H1 (cell line): ENCODE results near the gene CERT1. TPM values are rescaled to one million over a fixed set of nuclear protein-coding genes. Genes with fewer than 3 reads are reported as not detected.

ENCODE experiments used
- CTCF ChIA-PET: fragments of 300-600 bp; sonication (Branson Sonifier 250); formaldehyde crosslinking; loops from one replicate; lab custom pipeline; 2021; ENCODE audit not compliant: partially characterized antibody; lab: Charles Lee
- POLR2A ChIA-PET: fragments of 300-600 bp; sonication (Branson Sonifier 250); formaldehyde crosslinking; loops from one replicate; lab custom pipeline; 2021; ENCODE audit warnings: inconsistent platforms; ENCODE audit not compliant: partially characterized antibody; lab: Charles Lee
- DNase-seq, 2 experiments: peaks; one replicate each; pipeline versions ENCODE4 v3.0.0 to v3.0.0-alpha.2; 2010 to 2022; ENCODE audit warnings: low spot score in 2 of 2, low read depth in 1 of 2, mixed read lengths in 1 of 2
- FAIRE-seq: peaks from 2 replicates; lab custom pipeline; 2011; peaks lifted over from hg19 to GRCh38; lab: Jason Lieb, UNC
- H2AFZ ChIP-seq: 2 replicates; pipeline ENCODE4 v1.8.1; 2012; ENCODE audit warnings: low read length, inconsistent platforms
- H2AK5ac ChIP-seq: 2 replicates; pipeline ENCODE4 v1.6.1; 2013; ENCODE audit warnings: low read depth, low read length
- H2BK120ac ChIP-seq: replicated peaks from 2 replicates; pipeline ENCODE3; 2013; ENCODE audit warnings: low read depth, low read length, inconsistent platforms
- H2BK12ac ChIP-seq: 2 replicates; pipeline ENCODE4 v1.6.1; 2013; ENCODE audit warnings: low read depth, low read length
- H2BK15ac ChIP-seq: 2 replicates; pipeline ENCODE4 v1.6.1; 2013; ENCODE audit warnings: low read length
- H2BK20ac ChIP-seq: 2 replicates; pipeline ENCODE4 v1.6.1; 2013; ENCODE audit warnings: low read length
- H2BK5ac ChIP-seq: 2 replicates; pipeline ENCODE4 v1.6.1; 2013; ENCODE audit warnings: low read depth, low read length
- H3K14ac ChIP-seq: 2 replicates; pipeline ENCODE4 v1.6.1; 2013; ENCODE audit warnings: inconsistent platforms; ENCODE audit not compliant: insufficient read length
- H3K18ac ChIP-seq: 2 replicates; pipeline ENCODE4 v1.6.1; 2013; ENCODE audit warnings: low read length; ENCODE audit errors: extremely low read depth
- H3K23ac ChIP-seq: 2 replicates; pipeline ENCODE4 v1.6.1; 2013; ENCODE audit warnings: inconsistent platforms; ENCODE audit not compliant: insufficient read length
- H3K23me2 ChIP-seq: 2 replicates; pipeline ENCODE4 v1.6.1; 2013; ENCODE audit warnings: low read depth, low read length
- H3K27ac ChIP-seq: 2 replicates; pipeline ENCODE4 v1.6.1; 2011; ENCODE audit warnings: low read depth, low read length, inconsistent platforms
- H3K27me3 ChIP-seq, 4 experiments: replicated peaks in 1 of 4; 1 replicate in 1 of 4; 2 replicates in 3 of 4; pipeline versions ENCODE4 v1.6.1 to v1.8.1; 2011 to 2013; ENCODE audit warnings: low read length in 3 of 4, mild to moderate bottlenecking in 3 of 4, inconsistent platforms in 2 of 4, mixed read lengths in 2 of 4, moderate library complexity in 1 of 4; ENCODE audit not compliant: control insufficient read depth in 3 of 4, insufficient read depth in 3 of 4; ENCODE audit errors: extremely low read depth in 1 of 4
- H3K36me3 ChIP-seq, 4 experiments: 2 replicates each; pipeline versions ENCODE4 v1.6.1 to v1.8.1; 2011 to 2013; ENCODE audit warnings: mild to moderate bottlenecking in 4 of 4, low read length in 3 of 4, moderate library complexity in 2 of 4, control low read depth in 1 of 4, inconsistent platforms in 1 of 4; ENCODE audit not compliant: insufficient read depth in 4 of 4, control insufficient read depth in 2 of 4
- H3K4ac ChIP-seq: replicated peaks from 2 replicates; pipeline ENCODE3; 2013; ENCODE audit warnings: low read length, low read depth, mixed read lengths, inconsistent platforms; ENCODE audit not compliant: insufficient read length
- H3K4me1 ChIP-seq, 4 experiments: replicated peaks in 1 of 4; 1 replicate in 1 of 4; 2 replicates in 3 of 4; pipeline versions ENCODE4 v1.6.1 to v1.8.1; 2011 to 2013; ENCODE audit warnings: low read length in 3 of 4, inconsistent platforms in 2 of 4, mixed read lengths in 1 of 4; ENCODE audit not compliant: insufficient read depth in 4 of 4, control insufficient read depth in 3 of 4
- H3K4me2 ChIP-seq, 2 experiments: 2 replicates each; pipeline versions ENCODE4 v1.6.1 to v1.8.1; 2011 to 2013; ENCODE audit warnings: low read depth in 2 of 2, low read length in 2 of 2, control low read depth in 1 of 2, inconsistent platforms in 1 of 2, mild to moderate bottlenecking in 1 of 2; ENCODE audit not compliant: insufficient read depth in 1 of 2
- H3K4me3 ChIP-seq, 4 experiments: fragments of 200-600, 300-600 bp in 1 of 4; sonication (generic), shearing (Covaris generic), sonication (Bioruptor Twin) in 1 of 4; 2 replicates each; pipeline versions ENCODE4 v1.5.1 to v1.8.1; 2011 to 2016; ENCODE audit warnings: low read length in 4 of 4, low read depth in 3 of 4, control low read depth in 2 of 4, inconsistent platforms in 2 of 4, mild to moderate bottlenecking in 2 of 4, mixed read lengths in 1 of 4, moderate library complexity in 1 of 4; ENCODE audit not compliant: insufficient read depth in 2 of 4; ENCODE audit errors: extremely low read depth in 1 of 4
- H3K56ac ChIP-seq: replicated peaks from 2 replicates; pipeline ENCODE3; 2013; ENCODE audit warnings: low read depth, mild to moderate bottlenecking, mixed read lengths, low read length, inconsistent platforms; ENCODE audit not compliant: insufficient read length
- H3K79me1 ChIP-seq: 2 replicates; pipeline ENCODE4 v1.6.1; 2013; ENCODE audit warnings: low read depth, low read length, control low read depth
- H3K79me2 ChIP-seq, 2 experiments: 2 replicates each; pipeline versions ENCODE4 v1.6.1 to v1.8.1; 2012 to 2013; ENCODE audit warnings: low read length in 2 of 2, mild to moderate bottlenecking in 2 of 2, inconsistent platforms in 1 of 2; ENCODE audit not compliant: insufficient read depth in 2 of 2, control insufficient read depth in 1 of 2
- H3K9ac ChIP-seq, 4 experiments: replicated peaks in 1 of 4; 1 replicate in 1 of 4; 2 replicates in 3 of 4; pipeline versions ENCODE4 v1.6.1 to v1.8.1; 2011 to 2013; ENCODE audit warnings: low read depth in 3 of 4, low read length in 3 of 4, control low read depth in 2 of 4, mild to moderate bottlenecking in 2 of 4, moderate library complexity in 2 of 4, inconsistent platforms in 1 of 4; ENCODE audit errors: extremely low read depth in 1 of 4
- H3K9me3 ChIP-seq, 2 experiments: 2 replicates each; pipeline versions ENCODE4 v1.6.1 to v1.8.1; 2012 to 2013; ENCODE audit warnings: mild to moderate bottlenecking in 2 of 2, moderate library complexity in 2 of 2, control low read depth in 1 of 2, inconsistent platforms in 1 of 2, low read depth in 1 of 2, low read length in 1 of 2, mixed read lengths in 1 of 2; ENCODE audit not compliant: insufficient read depth in 2 of 2
- H4K20me1 ChIP-seq, 2 experiments: replicated peaks in 1 of 2; 2 replicates each; pipeline versions ENCODE3 to v1.8.1; 2011 to 2013; ENCODE audit warnings: inconsistent platforms in 2 of 2, low read length in 2 of 2, mild to moderate bottlenecking in 1 of 2; ENCODE audit not compliant: insufficient read depth in 2 of 2, control insufficient read depth in 1 of 2
- H4K5ac ChIP-seq: 2 replicates; pipeline ENCODE4 v1.6.1; 2013; ENCODE audit warnings: low read length, low read depth, mixed read lengths, inconsistent platforms; ENCODE audit not compliant: insufficient read length
- H4K8ac ChIP-seq: 2 replicates; pipeline ENCODE4 v1.8.0; 2013; ENCODE audit warnings: mild to moderate bottlenecking, moderate library complexity, low read length, inconsistent platforms; ENCODE audit not compliant: insufficient read depth; ENCODE audit errors: extremely low read depth
- H4K91ac ChIP-seq: replicated peaks from 2 replicates; pipeline ENCODE3; 2013; ENCODE audit warnings: low read length, mixed read lengths, inconsistent platforms; ENCODE audit not compliant: insufficient read length
- BACH1 ChIP-seq: IDR thresholded peaks from 2 replicates; pipeline ENCODE4 v1.6.1; 2012; ENCODE audit warnings: low read length, improper control_type of control experiment
- CEBPB ChIP-seq: IDR thresholded peaks from 2 replicates; pipeline ENCODE4 v1.6.1; 2012; ENCODE audit warnings: low read depth, low read length
- EZH2 ChIP-seq: fragments of 200-600 bp; sonication (generic); IDR thresholded peaks from 2 replicates; pipeline ENCODE4 v1.7.1; 2012; ENCODE audit warnings: low read depth, mild to moderate bottlenecking, moderate library complexity, low read length, inconsistent platforms; ENCODE audit not compliant: severe bottlenecking
- RAD21 ChIP-seq, 2 experiments: IDR thresholded peaks in 1 of 2; conservative IDR thresholded peaks in 1 of 2; 2 replicates each; pipeline ENCODE4 v1.6.1; 2011; ENCODE audit warnings: low read depth in 2 of 2, low read length in 2 of 2, improper control_type of control experiment in 1 of 2, inconsistent platforms in 1 of 2, mild to moderate bottlenecking in 1 of 2, moderate library complexity in 1 of 2
- RFX5 ChIP-seq: IDR thresholded peaks from 2 replicates; pipeline ENCODE4 v1.6.1; 2011; ENCODE audit warnings: low read depth, low read length, improper control_type of control experiment, borderline replicate concordance
- RNF2 ChIP-seq: fragments of 200-900, 300-1000 bp; sonication (generic); IDR thresholded peaks from 2 replicates; pipeline ENCODE4 v1.7.1; 2016; ENCODE audit warnings: borderline replicate concordance, low read depth, mild to moderate bottlenecking, antibody characterized with exemption, low read length; ENCODE audit not compliant: poor library complexity, severe bottlenecking; ENCODE audit errors: missing control alignments
- SAP30 ChIP-seq: fragments of 300-600 bp; sonication (generic); IDR thresholded peaks from 2 replicates; pipeline ENCODE4 v1.7.1; 2012; ENCODE audit warnings: low read length, moderate library complexity, mild to moderate bottlenecking, inconsistent platforms; ENCODE audit not compliant: insufficient read depth, insufficient replicate concordance
- SIN3A ChIP-seq, 2 experiments: IDR thresholded peaks in 1 of 2; conservative IDR thresholded peaks in 1 of 2; 2 replicates each; pipeline ENCODE4 v1.6.1; 2011 to 2012; ENCODE audit warnings: low read length in 2 of 2, improper control_type of control experiment in 1 of 2, low read depth in 1 of 2, mild to moderate bottlenecking in 1 of 2
- SIX5 ChIP-seq: IDR thresholded peaks from 2 replicates; pipeline ENCODE4 v1.6.1; 2011; ENCODE audit warnings: mild to moderate bottlenecking, low read depth, low read length
- SP2 ChIP-seq: IDR thresholded peaks from 2 replicates; pipeline ENCODE4 v1.6.1; 2012; ENCODE audit warnings: mild to moderate bottlenecking, low read length, inconsistent platforms
- TAF7 ChIP-seq: optimal IDR thresholded peaks from 2 replicates; pipeline ENCODE3; 2011; ENCODE audit warnings: low read depth, mild to moderate bottlenecking, inconsistent platforms, low read length, moderate library complexity, borderline replicate concordance
- TBP ChIP-seq: IDR thresholded peaks from 2 replicates; pipeline ENCODE4 v1.6.1; 2011; ENCODE audit warnings: low read depth, low read length, improper control_type of control experiment
- YY1 ChIP-seq: IDR thresholded peaks from 2 replicates; pipeline ENCODE4 v1.6.1; 2011; ENCODE audit warnings: low read depth, mild to moderate bottlenecking, low read length
- polyA plus RNA-seq, 7 experiments: library from polyadenylated mRNA; depleted of rRNA in 3 of 7; stranded (reverse) in 5 of 7; unstranded in 2 of 7; fragments of >200 nt in 5 of 7; fragments of 200-250 nt in 2 of 7; gene quantifications; 1 replicate in 5 of 7; 2 replicates in 1 of 7; 4 replicates in 1 of 7; pipeline versions ENCODE4 v1.2.1 to v1.2.3, GENCODE V29; 2011 to 2013; ENCODE audit warnings: missing spikeins in 2 of 7, mixed read lengths in 2 of 7
- total RNA-seq: library from RNA; stranded (reverse); fragmentation: NEBNext Ultra II Directional; extraction: Animal tissue kit (Norgen Biotek cat#: 25700); gene quantifications from 2 replicates; pipeline ENCODE4 v1.2.1, GENCODE V29; 2021
- TF ChIP-seq, protein P1 (sequence below): IDR thresholded peaks from 2 replicates; pipeline ENCODE4 v1.6.1; 2012; ENCODE audit warnings: inconsistent platforms

Gene CERT1
- total and polyA plus RNA-seq, 2 of the 8 experiments (the other 6 are each of a cell fraction or from before 2014, with no cell fraction given), result 7.8 to 55.3 TPM

- no peak for FAIRE-seq
- no peaks in the 10 kb centered on the region for H3K79me1 ChIP-seq
- CTCF ChIA-PET, result no interaction called here
- TF ChIP-seq TAF7, result no peak
- no peak for TF ChIP-seq RAD21 (IDR thresholded peaks at IDR 0.05 in 1 of 2, conservative IDR thresholded peaks at IDR 0.05 in 1 of 2; ENCODE audit: low read depth in 2 of 2, low read length in 2 of 2)
- no peak for TF ChIP-seq EZH2
- no peak for TF ChIP-seq SIX5
- no peak for TF ChIP-seq BACH1
- no peak for TF ChIP-seq RFX5
- no peak for TF ChIP-seq SAP30
- TF ChIP-seq SIN3A (conservative IDR thresholded peaks at IDR 0.05 in 1 of 2, IDR thresholded peaks at IDR 0.05 in 1 of 2; ENCODE audit: low read depth in 1 of 2, low read length in 2 of 2), result no peak
- TF ChIP-seq CEBPB, result no peak
- TF ChIP-seq SP2, result no peak
- TF ChIP-seq RNF2, result no peak
- no peak for TF ChIP-seq YY1
- TF ChIP-seq TBP, result no peak
- TF ChIP-seq, protein P1, sequence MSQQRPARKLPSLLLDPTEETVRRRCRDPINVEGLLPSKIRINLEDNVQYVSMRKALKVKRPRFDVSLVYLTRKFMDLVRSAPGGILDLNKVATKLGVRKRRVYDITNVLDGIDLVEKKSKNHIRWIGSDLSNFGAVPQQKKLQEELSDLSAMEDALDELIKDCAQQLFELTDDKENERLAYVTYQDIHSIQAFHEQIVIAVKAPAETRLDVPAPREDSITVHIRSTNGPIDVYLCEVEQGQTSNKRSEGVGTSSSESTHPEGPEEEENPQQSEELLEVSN, result no peak
These were observed 144.0 kb downstream of the CERT1 start for GRCh38 chr5:75367401-75367800.

More at GRCh38 chr5:75367401-75367800, 144.0 kb downstream of the CERT1 start:
- H2BK15ac ChIP-seq, result no peak overlapping the region
- no peaks in the 10 kb centered on the region for H3K79me2 ChIP-seq
- POLR2A ChIA-PET, result no interaction called here
- H3K4me2 ChIP-seq, result no peak overlapping the region
- no peak overlapping the region for H2AK5ac ChIP-seq
- no peak overlapping the region for H3K9ac ChIP-seq
- no peak overlapping the region for H4K8ac ChIP-seq
- H3K56ac ChIP-seq, result no peak overlapping the region
- no peak overlapping the region for H4K5ac ChIP-seq
- no peak for DNase-seq
- no peak overlapping the region for H3K18ac ChIP-seq
- no peaks in the 10 kb centered on the region for H3K23me2 ChIP-seq
- H3K4ac ChIP-seq, result no peak overlapping the region
- H3K4me1 ChIP-seq, result no peaks in the 10 kb centered on the region
- H3K14ac ChIP-seq, result no peak overlapping the region
- no peaks in the 10 kb centered on the region for H3K9me3 ChIP-seq
- H3K4me3 ChIP-seq, result no peak overlapping the region
- H4K20me1 ChIP-seq, result peaks cover 0 to 2% of the 10 kb centered on the region in 2 experiments
- H2BK120ac ChIP-seq, result no peak overlapping the region
- H2BK12ac ChIP-seq, result no peak overlapping the region
- peaks cover 0 to 5% (median 0%) of the 10 kb centered on the region in 4 experiments; a peak in 1 of 8 replicates for H3K36me3 ChIP-seq
- no peak overlapping the region for H3K27ac ChIP-seq
- H3K23ac ChIP-seq, result no peak overlapping the region
- no peaks in the 10 kb centered on the region for H3K27me3 ChIP-seq
- no peak overlapping the region for H4K91ac ChIP-seq
- H2BK5ac ChIP-seq, result no peak overlapping the region
- no peak overlapping the region for H2BK20ac ChIP-seq
- no peak overlapping the region for H2AFZ ChIP-seq
